Kidney epithelial cell (primary cell): ENCODE measurements around the gene TMEM245. TPM values are rescaled to one million over a fixed set of nuclear protein-coding genes. Genes with fewer than 3 reads are reported as not detected.

Source experiments
- DNase-seq: peaks from one replicate; pipeline ENCODE4 v3.0.0-alpha.2; 2010; ENCODE audit warnings: low read depth
- H3K27me3 ChIP-seq: 2 replicates; pipeline ENCODE4 v1.6.0; 2011; ENCODE audit warnings: low read length; ENCODE audit not compliant: control insufficient read depth, insufficient read depth
- H3K36me3 ChIP-seq: 2 replicates; pipeline ENCODE4 v1.5.1; 2011; ENCODE audit warnings: low read length; ENCODE audit not compliant: control insufficient read depth, insufficient read depth
- H3K4me3 ChIP-seq: 2 replicates; pipeline ENCODE4 v1.5.1; 2011; ENCODE audit warnings: low read depth, mild to moderate bottlenecking, control low read depth, low read length
- total RNA-seq: library from RNA; depleted of rRNA; stranded (reverse); fragments of >200 nt; gene quantifications from 2 replicates; pipeline ENCODE4 v1.2.3, GENCODE V29; 2015
- TF ChIP-seq, protein P1 (sequence below): IDR thresholded peaks from 2 replicates; pipeline ENCODE4 v1.5.1; 2011; ENCODE audit warnings: mild to moderate bottlenecking, moderate library complexity, low read length, control low read depth, inconsistent platforms; ENCODE audit not compliant: insufficient read depth, poor library complexity, severe bottlenecking

TMEM245 gene
- 42.0 and 44.5 TPM in 2 replicates for total RNA-seq

DNA sequence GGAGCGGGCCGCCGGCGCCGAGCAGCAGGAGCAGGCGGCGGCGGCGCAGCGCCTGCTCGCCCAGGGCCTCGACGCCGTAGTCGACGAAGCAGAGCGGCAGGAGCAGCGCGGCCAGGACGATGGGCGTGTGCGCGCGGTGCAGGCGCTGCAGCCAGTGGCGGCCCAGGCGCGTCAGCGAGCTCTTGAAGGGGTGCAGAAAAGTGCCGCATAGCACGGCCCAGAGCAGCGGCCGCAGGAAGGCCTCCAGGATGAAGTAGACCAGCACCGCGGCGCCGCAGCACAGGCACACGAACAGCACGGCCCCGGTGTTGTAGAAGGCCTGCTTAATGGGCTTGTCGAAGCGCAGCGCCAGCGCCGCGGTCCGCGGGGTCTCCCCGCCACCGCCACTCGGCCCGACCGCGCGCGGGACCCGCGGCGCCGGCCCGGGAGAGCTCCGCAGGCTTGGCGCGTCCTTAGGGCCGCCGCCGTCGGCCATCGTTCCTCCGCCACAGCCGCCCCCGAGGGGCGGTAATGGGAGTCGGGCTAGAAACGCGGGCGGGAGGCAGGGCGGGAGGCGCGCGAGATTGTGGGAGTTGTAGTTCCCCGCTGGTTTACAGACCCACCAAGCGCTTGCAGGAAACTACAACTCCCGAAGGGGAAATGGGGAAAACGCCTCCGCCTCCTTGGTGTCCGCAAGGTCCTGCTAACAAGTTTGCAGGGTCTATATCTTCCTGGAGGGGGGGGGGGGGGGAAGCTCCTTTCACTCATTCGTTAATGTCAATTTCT, at the start of gene TMEM245:
TMEM245 (minus strand) TSS at position 509 of the 765 bp plus-strand sequence; CDS start at position 475, 34 bp downstream.
- H3K36me3 ChIP-seq, result no peaks in the 10 kb centered on the region
- TF ChIP-seq, protein P1, sequence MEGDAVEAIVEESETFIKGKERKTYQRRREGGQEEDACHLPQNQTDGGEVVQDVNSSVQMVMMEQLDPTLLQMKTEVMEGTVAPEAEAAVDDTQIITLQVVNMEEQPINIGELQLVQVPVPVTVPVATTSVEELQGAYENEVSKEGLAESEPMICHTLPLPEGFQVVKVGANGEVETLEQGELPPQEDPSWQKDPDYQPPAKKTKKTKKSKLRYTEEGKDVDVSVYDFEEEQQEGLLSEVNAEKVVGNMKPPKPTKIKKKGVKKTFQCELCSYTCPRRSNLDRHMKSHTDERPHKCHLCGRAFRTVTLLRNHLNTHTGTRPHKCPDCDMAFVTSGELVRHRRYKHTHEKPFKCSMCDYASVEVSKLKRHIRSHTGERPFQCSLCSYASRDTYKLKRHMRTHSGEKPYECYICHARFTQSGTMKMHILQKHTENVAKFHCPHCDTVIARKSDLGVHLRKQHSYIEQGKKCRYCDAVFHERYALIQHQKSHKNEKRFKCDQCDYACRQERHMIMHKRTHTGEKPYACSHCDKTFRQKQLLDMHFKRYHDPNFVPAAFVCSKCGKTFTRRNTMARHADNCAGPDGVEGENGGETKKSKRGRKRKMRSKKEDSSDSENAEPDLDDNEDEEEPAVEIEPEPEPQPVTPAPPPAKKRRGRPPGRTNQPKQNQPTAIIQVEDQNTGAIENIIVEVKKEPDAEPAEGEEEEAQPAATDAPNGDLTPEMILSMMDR, result no peak
- no peaks in the 10 kb centered on the region for H3K27me3 ChIP-seq
- H3K4me3 ChIP-seq, result peak within 1 kb of the TSS; percentile 76
- peak; percentile 100 for DNase-seq

DNA sequence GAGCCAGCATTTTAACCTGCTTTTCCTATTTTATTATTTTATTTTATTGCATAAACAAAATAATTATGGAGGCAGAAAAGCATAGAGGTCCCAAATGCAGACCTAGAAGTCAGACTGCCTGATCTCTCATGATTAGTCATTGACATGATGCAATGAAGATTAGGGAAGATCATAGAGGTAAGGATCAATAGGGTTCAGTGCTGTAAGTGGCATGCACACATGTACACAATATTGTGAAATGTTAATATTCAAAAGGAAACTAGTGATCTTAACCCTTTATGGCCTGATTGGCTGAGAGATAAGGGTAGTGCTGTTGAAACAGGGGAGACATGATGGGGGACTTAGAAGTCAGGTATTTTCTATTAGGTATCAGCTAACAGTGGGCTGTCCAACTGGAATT, 48.4 kb upstream of the TMEM245 start:
- Histone ChIP-seq H3K27me3 (peaks cover 11% of the 10 kb centered on the region), H3K4me3 (no peak overlapping the region), H3K36me3 (no peaks in the 10 kb centered on the region)
- TF ChIP-seq, protein P1, result no peak
- DNase-seq, result no peak

DNA sequence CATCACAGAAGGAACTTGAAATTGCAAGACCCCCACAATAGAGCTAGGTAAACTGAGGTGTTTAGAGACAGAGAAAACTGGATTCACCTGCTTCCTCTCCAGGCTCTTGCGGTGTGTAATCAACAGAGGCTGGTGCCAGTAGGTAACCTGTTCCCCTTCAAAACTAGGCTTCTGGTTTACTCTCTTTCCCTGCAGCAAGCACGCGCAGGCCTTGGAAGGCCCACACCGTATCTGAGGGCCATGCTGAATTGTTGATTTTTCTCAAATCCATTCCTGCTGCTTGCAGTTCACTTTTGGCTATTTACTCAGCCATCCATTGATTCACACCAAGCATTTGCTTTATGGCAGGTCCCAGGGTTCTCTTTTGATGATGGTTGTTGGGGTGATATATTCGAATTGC, 48.0 kb upstream of the TMEM245 start:
- no peak overlapping the region for H3K4me3 ChIP-seq
- H3K27me3 ChIP-seq, result peaks cover 11% of the 10 kb centered on the region
- no peaks in the 10 kb centered on the region for H3K36me3 ChIP-seq
- DNase-seq, result no peak
- TF ChIP-seq, protein P1, result no peak

DNA sequence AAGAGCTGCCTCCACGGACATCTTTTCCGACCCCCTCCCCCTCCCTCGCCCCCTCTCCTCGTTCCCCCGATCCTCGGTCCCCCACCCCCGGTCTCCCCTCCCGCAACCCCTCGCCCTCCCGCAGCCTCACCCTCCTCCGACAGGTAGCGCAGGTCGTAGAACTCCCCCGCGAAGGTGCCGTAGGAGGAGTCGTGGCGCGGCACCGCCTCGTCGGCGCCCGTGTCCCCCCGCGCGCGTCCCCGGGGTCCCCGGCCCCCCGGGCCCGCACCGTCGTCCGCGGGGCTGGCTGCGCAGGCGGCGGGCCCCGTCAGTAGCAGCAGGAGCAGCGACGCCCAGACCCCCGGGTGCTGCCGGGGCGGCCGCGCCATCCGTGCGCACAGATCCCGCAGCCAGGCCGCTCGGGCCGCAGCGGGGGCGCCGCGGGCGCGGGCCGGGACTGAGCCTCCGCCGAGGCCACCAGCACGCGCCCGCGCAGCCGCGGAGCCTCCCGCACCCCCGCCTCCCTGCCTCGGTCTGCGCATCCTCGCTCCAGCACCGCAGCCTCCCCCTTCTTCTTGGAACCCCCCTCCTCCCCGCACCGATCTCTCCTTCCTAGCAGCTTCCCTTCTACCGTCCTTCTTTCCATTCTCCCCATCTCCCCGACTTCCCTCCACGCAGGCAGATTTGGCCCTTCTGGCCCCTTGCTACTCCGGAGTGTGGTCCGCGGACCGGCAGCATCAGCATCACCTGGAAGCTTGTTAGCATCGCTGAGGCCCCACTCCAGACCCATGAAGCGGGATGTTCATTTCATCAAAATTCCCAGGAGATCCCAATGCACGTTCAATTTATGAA, 47.2 kb upstream of the TMEM245 start, which contains the start of gene FRRS1L:
FRRS1L (minus strand) TSS at position 479 of the 831 bp plus-strand sequence; CDS start at position 368, 111 bp downstream.
- Histone ChIP-seq H3K4me3 (peak within 1 kb of the TSS; percentile 26), H3K27me3 (peaks cover 11% of the 10 kb centered on the region), H3K36me3 (no peaks in the 10 kb centered on the region)
- TF ChIP-seq, protein P1, result no peak
- DNase-seq, result no peak

DNA sequence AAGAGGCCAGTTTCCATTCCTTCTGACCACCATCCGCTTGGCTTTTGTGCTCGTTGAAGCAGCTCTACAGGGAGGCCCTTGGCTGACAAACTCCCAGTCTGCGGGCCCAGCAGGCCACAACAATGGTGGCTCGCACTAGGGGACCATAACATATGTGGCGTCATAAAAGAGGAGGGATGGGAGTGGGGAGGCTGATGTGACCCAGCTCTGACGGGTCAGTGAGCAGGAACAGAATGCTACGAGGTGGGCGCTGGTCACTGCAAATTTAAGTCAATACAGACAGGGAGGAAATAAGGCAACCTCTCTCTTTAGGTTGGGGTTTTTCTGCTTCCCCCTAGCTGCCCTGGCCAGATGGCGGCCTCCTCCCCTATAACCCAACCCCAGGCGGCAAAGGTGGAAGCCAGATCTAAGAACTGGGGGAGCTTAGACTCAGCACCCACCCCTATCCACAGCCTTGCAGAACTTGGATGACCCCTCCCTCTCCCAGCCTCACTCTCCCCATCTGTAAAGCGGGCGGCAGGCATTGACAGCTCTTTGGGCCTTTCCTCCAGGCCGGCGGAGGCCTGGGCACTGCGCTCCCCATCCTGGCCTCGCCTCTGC, 46.5 kb upstream of the TMEM245 start:
- TF ChIP-seq, protein P1, result no peak
- H3K4me3 ChIP-seq, result no peak overlapping the region

More for the DNA sequence above, 46.5 kb upstream of the TMEM245 start:
- Histone ChIP-seq H3K27me3 (peaks cover 11% of the 10 kb centered on the region), H3K36me3 (no peaks in the 10 kb centered on the region)
- DNase-seq, result no peak
